Stimulated activated CD8-positive, alpha-beta memory T cell treated with anti-CD3 and anti-CD28 coated beads, Interleukin-15, amount 100 ng/mL, for 48 hours (primary cell): Measurements from ENCODE around the gene LRRN2.
"Not testable (repeated sequence)": the region's sequence is repeated elsewhere in the genome, so short reads cannot be mapped to it uniquely, and the experiment has no call there.

Source experiments
- DNase-seq, 2 donors: peaks; one replicate each; pipeline ENCODE4 v3.0.0-alpha.2; 2020; ENCODE audit warnings: low read depth in 2 of 2

LRRN2 gene

DNA sequence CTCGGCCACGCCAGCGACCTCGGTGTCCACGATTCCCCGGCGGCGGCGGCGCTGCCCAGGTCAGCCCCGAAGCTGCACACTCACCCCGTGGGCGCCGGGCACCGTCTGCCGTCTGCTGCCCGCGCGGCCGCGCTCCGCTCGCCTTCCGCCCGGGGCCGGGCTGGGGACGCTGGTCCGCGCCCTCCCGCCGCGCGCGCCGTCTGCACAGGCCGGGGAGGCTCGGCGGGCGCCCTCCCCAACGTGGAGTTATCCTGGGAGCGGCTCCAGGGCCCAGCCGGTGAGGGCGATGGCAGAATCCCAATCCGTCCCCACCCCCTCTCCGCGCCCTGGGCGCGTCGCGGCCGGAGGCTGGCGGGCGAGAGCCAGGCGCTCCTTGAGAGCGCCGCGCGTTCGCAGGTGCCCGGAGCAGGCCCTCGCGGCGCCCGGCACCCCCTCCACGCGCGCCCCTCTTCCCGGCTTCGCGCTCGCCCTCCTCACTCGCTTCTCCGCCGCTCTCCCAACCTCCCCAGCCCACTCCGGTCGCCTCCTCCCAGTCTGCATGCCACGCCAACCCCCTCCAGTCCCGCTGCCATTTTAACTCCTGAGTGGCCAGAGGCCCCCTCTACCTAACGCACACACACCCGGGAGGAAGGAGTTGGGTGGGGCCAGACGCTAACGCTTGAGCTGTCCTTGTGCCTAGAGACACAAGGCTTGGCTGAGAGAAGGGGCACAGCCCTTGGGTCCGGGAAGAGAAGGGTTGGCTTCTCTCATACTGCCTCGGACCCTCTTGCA lies at the start of gene LRRN2:
TSS of gene LRRN2 (minus strand) at position 503 of the 771 bp plus-strand sequence. CDS start 65,746 bp downstream, outside the sequence.
- no peak for DNase-seq

DNA sequence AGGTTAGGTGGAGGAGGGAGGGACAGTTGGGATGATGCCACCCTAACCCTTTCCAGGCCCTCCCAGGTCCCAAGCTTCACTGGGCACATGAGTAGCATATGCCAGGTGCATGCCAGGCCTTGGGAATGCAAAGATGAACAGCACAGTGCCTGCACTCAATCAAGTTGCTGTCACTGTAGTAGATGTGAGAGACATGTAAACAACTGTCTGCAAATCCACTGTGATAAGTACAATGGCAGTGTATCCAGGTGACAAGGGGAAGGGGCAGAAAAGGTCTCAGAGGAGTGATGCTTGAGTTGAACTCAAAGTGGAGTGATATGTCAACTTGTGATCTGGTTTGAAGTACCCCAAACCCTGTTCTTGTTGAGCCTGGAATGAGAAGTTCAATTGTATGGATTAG lies 49.5 kb upstream of the LRRN2 start:
- DNase-seq, result no peak

DNA sequence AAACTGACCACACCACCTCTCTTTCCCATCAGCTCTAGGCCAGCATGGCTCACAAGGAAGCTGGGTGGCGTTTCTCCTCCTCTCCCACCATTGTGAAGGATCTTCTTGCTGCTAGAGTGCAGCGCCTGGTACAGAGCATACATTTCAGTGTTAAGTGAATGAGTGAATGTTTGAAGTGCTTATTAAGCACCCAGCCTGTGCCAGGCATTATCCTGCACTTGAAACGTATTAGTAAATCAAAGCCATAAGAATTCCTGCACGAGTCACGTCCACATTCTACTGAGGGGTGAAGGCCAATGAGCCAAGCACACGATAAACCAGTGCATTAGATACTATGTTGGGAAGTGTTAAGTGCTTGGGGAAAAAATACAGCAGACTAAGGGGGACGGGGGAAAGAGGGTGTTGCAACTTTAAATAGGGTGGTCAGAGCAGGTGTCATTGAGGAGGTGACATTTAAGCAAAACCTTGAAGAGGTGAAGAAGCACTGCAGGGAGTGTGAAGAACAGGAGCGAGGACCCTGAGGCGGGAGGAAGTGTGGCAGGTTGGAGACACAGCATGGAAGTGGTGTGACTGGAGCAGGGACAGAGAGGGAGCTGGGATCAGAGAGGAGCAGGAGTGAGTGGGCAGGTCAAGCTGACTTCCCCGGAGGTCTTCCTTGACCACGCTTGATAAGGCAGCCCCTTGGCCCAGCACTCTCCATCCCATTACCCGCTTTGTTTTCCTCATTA lies 48.5 kb upstream of the LRRN2 start:
- DNase-seq, result no peak

DNA sequence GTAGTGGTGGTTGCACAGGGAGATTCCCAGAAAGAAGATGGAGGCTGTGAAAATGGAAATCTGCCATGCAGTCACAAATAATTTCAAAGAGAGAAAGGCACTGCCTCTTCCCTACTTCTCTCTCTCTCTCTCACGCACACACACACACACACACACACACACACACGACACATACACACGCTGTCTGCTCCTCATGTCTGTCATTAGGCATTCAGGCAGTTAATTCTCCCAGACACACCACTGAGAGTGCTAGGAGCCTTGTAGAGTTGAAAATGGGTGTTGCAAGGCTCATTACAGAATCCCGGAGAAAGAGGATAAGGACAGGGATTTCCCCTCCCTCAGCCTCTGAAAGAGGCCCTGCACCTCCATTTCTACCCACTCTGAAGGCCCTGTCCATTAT lies 47.8 kb upstream of the LRRN2 start:
- DNase-seq, result no peak

DNA sequence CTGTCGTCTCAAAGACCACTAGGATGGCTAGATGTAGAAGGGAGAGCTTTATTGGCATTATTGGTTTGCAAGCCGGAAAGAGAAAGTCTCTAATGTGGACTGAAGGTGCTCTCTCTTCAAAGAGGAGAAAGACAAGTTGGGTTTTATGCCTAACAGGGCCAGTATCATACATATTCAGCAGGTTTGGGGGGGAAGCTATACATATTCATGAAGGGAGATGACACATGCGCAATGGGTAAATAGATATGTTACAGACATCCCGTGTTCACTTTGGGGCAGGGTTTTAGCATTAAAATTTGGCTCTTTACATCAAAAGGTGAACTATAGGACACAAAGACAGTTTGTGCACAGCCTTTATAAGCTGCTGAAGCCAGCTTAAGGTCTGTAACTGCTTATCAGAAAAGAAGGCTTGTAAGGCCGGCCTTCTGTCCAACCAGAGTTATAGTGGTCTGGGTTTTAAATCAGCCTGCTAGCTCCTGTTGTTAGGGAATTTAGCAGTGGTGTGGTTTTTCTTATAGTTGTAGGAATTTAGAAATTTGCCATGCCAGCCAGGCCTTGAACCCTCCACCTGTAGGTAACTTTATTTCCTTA lies 46.5 kb upstream of the LRRN2 start:
- no peak for DNase-seq

DNA sequence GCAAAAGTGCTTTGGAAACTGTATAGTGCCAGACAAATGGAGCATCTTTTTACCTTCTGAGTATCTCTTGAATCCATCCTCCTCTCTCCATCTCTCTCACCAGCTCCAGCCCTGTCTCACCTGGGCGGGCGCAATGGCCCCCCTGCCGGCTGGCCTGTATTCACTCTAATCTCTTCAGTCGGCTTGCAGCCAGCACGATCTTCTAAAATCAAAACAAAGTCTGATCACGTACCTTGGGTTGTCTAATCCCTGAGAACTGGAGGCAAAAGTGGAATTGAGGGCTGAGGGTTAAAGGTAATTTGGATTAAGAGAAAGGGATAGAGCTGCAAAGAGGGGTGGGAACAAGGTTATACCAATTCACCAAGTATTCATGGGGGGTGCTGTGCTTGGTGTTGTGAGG lies 46.0 kb upstream of the LRRN2 start:
- DNase-seq, result no peak

DNA sequence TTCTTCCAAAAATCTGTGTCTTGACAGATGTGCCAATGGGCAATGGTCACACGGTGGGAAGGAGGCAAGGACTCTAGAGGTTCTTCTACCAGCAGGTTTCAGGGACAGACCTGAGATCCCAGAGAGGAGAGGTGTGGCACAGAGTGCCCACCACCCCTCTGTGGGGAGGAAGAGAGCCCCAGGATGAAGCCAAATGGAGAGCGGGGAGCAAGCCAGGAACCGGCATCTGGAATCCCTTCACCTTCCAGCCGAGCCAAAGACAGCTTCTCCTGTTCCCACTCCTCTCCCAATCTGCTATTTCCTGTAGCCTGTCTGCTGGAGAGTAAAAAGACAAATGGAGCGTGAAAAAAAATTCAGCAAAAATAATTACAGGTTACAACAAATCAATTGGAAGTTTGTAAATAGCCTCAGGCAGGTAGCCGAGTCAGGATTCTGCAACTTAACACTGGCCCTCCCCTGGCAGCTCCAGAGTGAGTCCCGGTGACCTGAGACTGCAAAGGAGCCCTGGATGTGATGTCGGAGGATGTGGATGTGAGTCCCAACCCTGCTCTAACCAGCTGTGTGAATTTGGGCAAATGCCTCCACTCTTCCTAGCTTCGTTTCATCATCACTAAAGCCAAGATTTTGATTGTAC lies 45.4 kb upstream of the LRRN2 start:
- DNase-seq, result no peak

DNA sequence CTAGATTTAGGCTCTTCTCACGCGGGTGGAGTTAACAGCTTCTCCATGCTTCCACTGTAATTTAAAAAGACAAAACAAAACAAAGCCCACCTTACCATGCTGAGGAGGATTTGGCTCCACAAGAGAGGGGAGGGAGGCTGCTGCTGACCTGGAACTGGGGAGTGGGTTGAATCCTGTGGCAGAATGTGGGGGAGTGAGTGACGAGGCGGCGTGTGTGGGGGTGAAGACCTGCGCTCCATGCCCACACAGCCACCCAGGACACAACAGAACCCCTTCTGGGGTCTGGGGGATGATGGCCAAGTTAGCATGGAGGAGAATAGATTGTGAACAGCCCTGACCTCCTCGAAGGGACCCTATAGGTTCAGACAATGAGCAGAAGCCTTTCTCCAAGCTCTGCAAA lies 44.0 kb upstream of the LRRN2 start:
- DNase-seq, result no peak

DNA sequence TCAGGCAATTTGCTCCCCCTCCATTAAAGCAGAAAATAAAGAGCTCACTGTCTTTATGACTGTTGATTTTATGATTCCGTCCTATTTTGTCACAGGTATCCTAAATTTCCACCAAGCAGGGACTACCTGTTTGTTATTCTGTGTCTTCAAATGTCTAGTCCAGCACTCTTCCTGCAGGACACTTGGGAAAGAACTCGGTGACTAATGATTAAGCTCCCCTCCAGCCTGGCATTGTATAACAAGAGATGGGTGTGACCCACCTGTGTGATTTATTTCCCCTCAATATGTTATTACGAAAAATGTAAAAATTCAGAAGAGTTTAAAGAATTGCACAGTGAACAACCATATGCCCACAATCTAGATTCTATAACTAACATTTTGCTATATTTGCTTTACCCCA lies 42.9 kb upstream of the LRRN2 start:
- DNase-seq, result no peak

DNA sequence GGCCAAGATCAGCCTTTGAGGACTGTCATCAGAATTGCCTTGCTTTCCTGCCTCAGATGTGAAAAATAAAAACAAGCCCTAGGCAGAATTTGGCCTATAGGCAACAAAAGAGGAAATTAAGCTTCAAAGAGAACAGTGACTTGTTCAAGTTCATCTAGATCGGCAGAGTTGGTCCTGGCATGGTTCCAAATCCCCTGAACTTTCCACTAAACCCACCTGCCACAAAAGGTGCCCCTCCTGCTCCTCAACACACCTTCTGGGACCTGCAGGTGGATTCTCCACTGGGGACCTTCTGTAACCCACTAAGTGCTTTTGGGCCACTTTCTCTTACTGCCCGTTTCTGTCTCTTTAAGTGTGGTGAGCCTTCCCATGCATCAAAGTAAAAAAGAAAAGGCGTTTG lies 42.5 kb upstream of the LRRN2 start:
- no peak for DNase-seq

DNA sequence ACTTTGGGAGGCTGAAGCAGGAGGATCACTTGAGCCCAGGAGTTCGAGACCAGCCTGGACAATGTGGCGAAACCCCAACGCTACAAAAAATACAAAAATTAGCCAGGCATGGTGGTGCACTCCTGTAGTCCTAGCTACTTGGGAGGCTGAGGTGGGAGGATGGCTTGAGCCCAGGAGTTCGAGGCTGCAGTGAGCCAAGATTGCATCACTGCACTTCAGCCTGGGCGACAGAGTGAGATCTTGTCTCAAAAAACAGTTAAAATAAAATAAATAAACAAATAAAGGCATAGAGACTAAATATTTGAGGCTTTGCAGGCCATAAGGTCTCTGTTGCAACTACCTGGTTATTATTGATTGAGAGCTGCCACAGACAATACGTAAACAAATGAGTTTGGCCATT lies 41.9 kb upstream of the LRRN2 start:
- DNase-seq, result not testable (repeated sequence)

DNA sequence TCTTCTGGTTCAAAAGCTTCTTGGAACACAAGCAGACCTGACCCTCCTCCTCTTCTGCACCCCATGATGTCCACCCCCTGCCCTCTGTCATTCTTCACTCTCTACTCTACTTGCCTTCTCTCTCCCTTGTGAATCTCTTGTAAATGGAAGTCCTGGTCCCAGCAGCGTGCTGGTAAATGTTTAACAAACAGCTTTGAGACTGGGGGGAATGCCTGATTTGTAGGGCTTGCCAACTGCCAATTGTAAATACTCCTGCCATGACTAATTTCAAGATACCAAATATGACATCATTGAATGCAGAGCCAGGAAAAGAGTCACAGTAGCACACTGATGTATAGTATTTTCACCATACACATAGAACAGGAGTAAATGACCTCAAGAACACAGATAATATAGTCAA lies 40.9 kb upstream of the LRRN2 start:
- no peak for DNase-seq

DNA sequence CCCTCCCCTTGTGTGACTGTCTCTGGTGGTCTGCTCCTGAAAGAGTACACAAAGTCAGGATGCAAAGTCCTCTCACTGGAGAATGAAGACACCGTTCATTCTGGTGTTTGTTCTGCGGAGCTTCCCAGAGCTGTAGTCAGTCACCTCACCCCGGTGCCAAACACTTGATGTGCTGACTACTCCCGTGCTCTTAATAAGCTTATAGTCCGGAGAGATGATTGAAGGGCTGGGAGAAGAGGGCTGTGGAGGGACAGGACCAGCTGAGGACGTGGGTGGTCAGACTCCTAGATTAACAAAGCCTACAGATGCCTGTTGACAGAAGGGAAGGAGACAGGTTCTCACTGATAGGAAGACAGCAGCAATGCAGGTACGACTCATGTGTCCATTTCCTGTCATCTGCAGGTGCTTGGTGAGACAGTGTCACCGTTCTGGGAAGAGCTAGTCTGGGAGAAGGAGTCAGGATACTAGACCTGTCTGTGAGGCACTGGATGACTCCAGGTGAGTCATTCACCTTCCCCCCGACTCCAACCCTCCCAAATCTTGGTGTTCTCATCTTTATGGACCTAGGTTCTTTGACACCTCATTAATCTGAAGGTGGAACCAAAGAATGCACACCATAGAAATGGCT lies 40.4 kb upstream of the LRRN2 start:
- no peak for DNase-seq

DNA sequence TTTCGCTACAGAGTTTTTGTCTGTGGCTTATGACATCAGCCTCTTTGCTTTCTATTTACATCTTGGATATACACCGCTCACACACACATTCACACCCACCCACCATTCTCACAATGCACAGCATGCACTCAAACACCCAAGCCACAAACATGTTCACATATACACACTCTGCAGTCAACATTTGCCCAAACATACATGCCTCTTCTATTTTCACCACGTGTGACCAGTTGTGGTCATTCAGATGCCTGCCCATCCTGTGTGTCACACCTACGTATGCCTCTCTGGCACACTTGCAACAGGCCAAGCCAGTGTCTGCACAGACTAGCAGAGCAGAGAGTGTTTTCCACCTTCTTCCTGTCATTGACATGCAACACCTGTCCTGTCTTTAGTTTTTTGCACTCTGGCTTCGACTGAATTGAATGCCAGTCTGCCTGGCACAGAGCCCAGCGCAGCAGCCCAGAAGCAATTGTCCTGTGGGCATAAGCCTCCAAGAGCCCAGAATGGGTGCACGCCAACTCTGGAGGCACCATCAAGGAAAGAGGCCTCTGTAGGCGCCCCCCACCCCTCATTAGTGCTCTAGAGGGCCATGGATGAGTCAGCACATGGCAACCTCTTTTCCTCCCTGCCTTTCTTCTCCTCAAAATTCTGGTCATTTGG lies 37.7 kb upstream of the LRRN2 start:
- DNase-seq, result no peak

DNA sequence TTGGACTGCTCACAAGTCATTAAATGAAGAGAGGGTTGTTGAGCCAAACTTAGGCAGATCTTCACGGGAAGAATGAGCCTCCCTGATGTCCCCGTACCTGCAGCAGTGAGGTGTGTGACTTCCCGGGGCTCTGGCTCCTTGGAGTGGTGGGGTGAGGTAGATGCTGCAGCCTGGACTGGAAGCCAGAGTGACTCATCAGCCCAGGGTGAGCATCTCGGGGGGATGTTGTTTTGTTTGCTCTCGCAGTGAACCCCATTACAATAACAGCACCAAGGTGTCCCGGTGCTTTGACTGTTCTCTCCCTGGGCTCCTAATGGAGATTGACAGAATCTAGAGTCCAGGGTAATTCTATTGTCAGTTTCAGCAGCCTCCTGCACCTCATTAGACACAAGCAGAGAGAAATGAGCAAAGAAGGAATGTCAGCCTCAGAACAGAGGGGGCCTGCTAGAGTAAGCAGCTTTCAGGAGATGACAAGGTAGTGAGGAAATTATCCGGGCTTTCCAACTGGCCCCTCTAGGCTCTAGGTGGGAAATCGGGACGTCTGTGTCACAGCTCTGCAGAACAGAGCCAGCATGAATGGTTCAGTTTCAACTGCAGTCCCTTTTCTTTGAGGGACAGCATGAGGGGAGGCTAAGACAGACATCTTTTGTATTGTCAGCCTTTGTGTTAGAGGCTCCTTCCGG lies 36.0 kb upstream of the LRRN2 start:
- no peak for DNase-seq

DNA sequence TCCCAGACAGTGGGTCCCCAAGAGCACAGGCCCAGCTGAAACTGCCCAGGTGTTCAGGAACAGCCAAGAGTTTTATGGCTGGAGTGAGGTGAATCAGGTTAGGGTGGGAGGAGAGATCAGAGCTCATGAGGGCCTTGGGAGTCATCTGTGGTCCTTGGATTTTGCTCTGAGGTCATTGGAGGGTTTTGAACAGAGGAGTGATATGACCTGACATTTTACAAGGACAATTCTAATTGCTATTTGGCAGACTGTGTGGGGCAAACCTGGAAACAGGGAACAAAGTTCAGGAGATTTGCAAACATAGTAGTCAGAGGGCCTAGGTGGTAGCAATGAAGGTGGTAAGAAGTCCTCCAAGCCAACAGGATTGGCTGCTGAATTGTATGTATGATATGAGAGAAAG lies 31.1 kb upstream of the LRRN2 start:
- DNase-seq, result no peak

DNA sequence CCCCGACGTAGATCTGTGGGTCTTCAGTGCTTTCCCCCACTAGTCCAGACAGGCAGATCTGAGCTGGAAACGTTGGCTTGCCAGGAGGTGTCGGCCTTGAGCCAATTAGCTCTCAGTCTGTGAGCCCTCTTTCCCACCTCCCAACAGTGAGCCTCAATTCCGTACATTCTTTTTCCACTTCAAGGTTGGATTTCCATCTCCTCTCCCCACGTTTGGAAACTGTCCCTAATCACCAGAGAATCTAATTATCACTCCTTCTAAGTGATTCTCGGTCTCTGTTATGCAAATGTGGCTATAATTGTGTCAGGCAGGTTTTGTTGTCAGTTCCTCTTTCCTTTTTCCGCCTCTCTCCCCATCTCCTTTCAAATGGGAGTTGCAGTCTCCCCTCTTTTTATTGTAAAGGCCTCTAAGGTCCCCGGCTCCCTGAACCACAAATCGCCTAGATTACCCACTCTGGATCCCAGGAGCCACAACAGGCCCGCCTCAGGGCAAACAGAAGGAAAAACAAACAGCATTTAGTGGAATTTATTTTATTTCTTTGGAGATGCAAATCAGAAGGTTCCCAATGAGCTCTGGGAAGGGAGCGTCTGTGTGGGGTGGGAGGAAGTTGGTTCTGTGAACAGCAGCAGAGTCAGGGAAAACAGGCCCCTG lies 29.4 kb upstream of the LRRN2 start:
- DNase-seq, result no peak

DNA sequence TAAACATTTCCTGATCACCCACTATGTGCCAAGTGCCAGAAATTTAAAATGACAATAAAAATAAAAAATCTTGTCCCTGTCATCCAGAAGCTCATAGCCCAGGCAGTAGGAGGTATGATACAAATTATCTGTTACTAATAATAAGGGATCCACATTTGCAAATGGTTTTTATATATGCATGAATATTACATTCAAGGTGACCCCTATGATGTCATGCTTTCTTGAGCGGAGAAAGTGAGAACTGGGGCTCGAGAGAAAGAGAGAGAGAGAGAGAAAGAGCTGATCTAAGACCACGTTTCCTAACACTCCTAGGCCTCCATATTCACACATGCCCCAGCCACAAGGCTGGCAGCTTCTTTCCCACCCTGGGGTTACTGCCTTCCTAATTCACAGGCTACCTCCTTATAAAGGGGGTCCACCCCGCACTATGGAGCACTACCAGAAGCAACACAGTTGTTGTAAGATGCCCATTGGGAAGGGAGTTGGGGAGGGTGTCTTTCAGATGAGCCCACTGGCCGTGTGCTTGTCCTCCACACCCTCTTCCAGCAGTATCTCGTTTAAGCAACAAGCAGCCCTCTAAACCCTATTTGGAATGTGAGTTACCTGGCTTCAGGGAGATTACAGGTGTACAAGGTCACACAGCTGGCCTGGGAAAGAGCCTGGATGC lies 28.8 kb upstream of the LRRN2 start:
- no peak for DNase-seq

DNA sequence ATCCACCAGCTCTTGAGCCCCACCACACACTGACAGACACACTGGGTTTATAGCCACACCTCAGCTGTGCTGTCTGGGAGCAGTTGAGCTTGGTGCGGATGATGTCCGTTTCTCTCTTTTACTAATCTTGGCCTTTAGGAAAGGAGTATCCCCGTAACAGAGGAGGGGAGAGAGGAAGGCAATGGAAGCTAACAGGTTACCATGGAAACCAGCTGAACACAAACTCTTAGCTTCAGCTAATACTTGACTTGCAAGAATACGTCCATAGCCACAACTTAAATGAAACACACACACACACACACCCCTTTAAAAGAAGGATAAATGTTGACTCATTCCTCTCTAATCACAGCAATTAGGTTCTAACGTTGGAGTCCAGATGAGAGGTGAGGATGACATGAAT lies 28.0 kb upstream of the LRRN2 start:
- DNase-seq, result no peak
